GM06990 (cell line): ENCODE measurements around the gene GRM1.

ENCODE experiments used
- DNase-seq: peaks from one replicate; pipeline ENCODE4 v3.0.0-alpha.2; 2011; ENCODE audit not compliant: insufficient read length; ENCODE audit errors: extremely low read depth
- H3K27me3 ChIP-seq: replicated peaks from 2 replicates; pipeline ENCODE4 v1.6.0; 2011; ENCODE audit warnings: low read length; ENCODE audit not compliant: control insufficient read depth, insufficient read depth
- H3K36me3 ChIP-seq: 2 replicates; pipeline ENCODE4 v1.5.1; 2011; ENCODE audit warnings: low read length; ENCODE audit not compliant: control insufficient read depth, insufficient read depth
- H3K4me3 ChIP-seq: replicated peaks from 2 replicates; pipeline ENCODE4 v1.5.1; 2011; ENCODE audit warnings: low read depth, mild to moderate bottlenecking, control low read depth, low read length
- CTCF ChIP-seq: IDR thresholded peaks from 2 replicates; pipeline ENCODE4 v1.5.1; 2011; ENCODE audit warnings: low read length, control low read depth, mild to moderate bottlenecking, inconsistent platforms; ENCODE audit not compliant: insufficient read depth, poor library complexity, severe bottlenecking

The GRM1 gene

GRCh38 chr6:146028851-146029572 is at the start of gene GRM1:
Gene GRM1, plus strand, starts transcription at chr6:146029062. Its CDS starts 456 bp downstream, at chr6:146029518.
- no peaks in the 10 kb centered on the region for H3K36me3 ChIP-seq
- no peak within 1 kb of the TSS for H3K4me3 ChIP-seq
- no peak for TF ChIP-seq CTCF
- H3K27me3 ChIP-seq = no peaks in the 10 kb centered on the region; the same call in 1 of the 2 replicates
- no peak for DNase-seq

GRCh38 chr6:146009338-146009737 is 19.5 kb upstream of the GRM1 start:
- TF ChIP-seq CTCF = no peak
- no peaks in the 10 kb centered on the region for H3K27me3 ChIP-seq
- no peak for DNase-seq
- no peaks in the 10 kb centered on the region for H3K36me3 ChIP-seq
- no peak overlapping the region for H3K4me3 ChIP-seq

- H3K36me3 ChIP-seq = no peaks in the 10 kb centered on the region
- DNase-seq = no peak
- TF ChIP-seq CTCF = no peak
- H3K4me3 ChIP-seq = no peak overlapping the region
- H3K27me3 ChIP-seq = no peaks in the 10 kb centered on the region
Measured at GRCh38 chr6:146014233-146014632, 14.6 kb upstream of the GRM1 start.

- no peak overlapping the region for H3K4me3 ChIP-seq
- no peaks in the 10 kb centered on the region for H3K36me3 ChIP-seq
- TF ChIP-seq CTCF = no peak
- no peak for DNase-seq
- no peaks in the 10 kb centered on the region for H3K27me3 ChIP-seq
Measured at GRCh38 chr6:146017672-146018071, 11.2 kb upstream of the GRM1 start.

GRCh38 chr6:146026873-146027272 is 2.0 kb upstream of the GRM1 start:
- H3K4me3 ChIP-seq = no peak overlapping the region

More at GRCh38 chr6:146026873-146027272, 2.0 kb upstream of the GRM1 start:
- Histone ChIP-seq H3K36me3 (no peaks in the 10 kb centered on the region), H3K27me3 (no peaks in the 10 kb centered on the region; the same call in 1 of the 2 replicates)
- no peak for TF ChIP-seq CTCF
- DNase-seq = no peak
